Hepatocyte (in vitro differentiated cells): ENCODE results near the gene BABAM1.

Source experiments
- EZH2 ChIP-seq: fragments of 200-600 bp; sonication (generic); IDR thresholded peaks from 2 replicates; pipeline ENCODE4 v1.6.1; 2016; ENCODE audit warnings: antibody characterized with exemption, mild to moderate bottlenecking, borderline replicate concordance
- EZH2phosphoT487 ChIP-seq: fragments of 200-600 bp; sonication (generic); IDR thresholded peaks from one replicate; pipeline ENCODE4 v1.6.1; 2018; ENCODE audit warnings: antibody characterized with exemption, mild to moderate bottlenecking, low read depth, moderate library complexity; ENCODE audit not compliant: unreplicated experiment, severe bottlenecking
- TF ChIP-seq, protein P1 (sequence below): fragments of 200-600 bp; sonication (generic); IDR thresholded peaks from 2 replicates; pipeline ENCODE4 v1.5.1; 2016; ENCODE audit warnings: antibody characterized with exemption, mild to moderate bottlenecking; ENCODE audit not compliant: poor library complexity

DNA sequence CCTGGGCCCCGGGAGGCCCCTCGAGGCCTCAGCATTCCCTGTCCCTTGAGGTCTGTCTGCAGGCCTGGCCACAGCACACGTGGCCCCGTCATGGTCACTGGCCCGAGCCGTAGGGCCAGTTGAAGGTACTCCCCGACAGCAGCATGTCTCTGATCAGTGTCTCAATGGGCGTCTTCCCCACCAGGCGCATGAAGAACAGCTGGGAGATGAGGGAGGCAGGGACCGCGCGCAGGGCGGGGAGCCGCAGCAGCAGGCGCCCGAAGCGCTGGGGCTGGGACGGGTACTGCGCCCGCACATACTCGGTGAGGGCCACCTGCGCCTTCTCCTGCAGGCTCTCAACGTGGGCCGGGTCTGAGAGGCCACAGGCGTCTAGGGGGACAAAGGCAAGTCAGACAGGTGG lies 35.0 kb upstream of the BABAM1 start:
- TF ChIP-seq EZH2phosphoT487 (no peak), EZH2 (no peak)
- TF ChIP-seq, protein P1, sequence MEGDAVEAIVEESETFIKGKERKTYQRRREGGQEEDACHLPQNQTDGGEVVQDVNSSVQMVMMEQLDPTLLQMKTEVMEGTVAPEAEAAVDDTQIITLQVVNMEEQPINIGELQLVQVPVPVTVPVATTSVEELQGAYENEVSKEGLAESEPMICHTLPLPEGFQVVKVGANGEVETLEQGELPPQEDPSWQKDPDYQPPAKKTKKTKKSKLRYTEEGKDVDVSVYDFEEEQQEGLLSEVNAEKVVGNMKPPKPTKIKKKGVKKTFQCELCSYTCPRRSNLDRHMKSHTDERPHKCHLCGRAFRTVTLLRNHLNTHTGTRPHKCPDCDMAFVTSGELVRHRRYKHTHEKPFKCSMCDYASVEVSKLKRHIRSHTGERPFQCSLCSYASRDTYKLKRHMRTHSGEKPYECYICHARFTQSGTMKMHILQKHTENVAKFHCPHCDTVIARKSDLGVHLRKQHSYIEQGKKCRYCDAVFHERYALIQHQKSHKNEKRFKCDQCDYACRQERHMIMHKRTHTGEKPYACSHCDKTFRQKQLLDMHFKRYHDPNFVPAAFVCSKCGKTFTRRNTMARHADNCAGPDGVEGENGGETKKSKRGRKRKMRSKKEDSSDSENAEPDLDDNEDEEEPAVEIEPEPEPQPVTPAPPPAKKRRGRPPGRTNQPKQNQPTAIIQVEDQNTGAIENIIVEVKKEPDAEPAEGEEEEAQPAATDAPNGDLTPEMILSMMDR = no peak
